Ishikawa (cell line): ENCODE results near the gene CDH13.

Source experiments
- EP300 ChIP-seq: IDR thresholded peaks from 2 replicates; pipeline ENCODE4 v1.6.1; 2012; ENCODE audit warnings: borderline replicate concordance
- TAF1 ChIP-seq: IDR thresholded peaks from 2 replicates; pipeline ENCODE4 v1.6.1; 2012; ENCODE audit warnings: low read depth, mild to moderate bottlenecking

GRCh38 chr16:83799336-83799735, 1172.6 kb downstream of the CDH13 start:
- no peak for TF ChIP-seq EP300
- TF ChIP-seq TAF1: no peak
